HG02938 (cell line): ENCODE results near the gene LDLRAD3.

Source experiments
- ATAC-seq: cut with Tn5 transposase; IDR thresholded peaks from one replicate; pipeline ENCODE4 v1.9.1; 2021; ENCODE audit warnings: mild to moderate bottlenecking, moderate library complexity; ENCODE audit not compliant: unreplicated experiment

LDLRAD3 gene

DNA sequence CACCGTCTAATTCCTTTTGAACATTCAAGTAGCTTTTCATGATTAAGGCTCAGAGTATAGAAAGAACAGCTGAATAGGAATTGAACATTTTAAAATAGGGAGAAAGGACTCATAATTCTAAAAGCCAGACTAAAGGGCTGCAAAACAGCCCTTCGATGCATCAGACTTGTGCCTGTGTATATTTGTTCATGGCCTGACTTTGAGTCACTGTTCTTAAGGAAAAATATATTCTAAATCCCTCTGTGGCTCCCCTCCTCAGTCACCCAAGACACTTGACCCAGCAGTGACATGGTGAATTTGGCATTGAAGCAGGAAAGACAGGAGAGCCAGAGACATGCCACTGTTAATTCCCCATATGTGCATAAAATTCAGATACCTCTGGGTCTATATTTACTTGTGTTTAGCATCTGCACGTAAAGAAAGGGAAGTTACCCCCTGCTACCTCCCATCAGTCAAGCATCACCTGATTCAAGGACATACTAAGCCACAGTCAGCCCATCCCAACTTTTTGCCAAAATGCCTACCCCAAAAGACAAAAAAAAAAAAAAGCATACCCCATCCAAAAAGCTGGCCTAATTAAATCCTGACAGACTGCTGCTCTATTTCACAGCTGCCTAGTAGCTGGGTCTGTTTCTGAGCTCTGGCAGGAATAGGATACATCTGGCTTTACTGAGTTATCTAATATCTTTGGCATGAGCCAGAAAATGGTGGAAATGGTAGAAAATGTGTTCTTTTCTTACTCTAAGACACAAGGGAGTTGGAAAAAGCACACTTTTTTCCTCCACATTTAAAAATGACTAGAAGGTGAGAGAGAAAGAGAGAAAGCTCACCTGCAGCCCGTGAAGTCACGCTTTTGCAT is 251.9 kb downstream of the LDLRAD3 start:
- no peak for ATAC-seq

DNA sequence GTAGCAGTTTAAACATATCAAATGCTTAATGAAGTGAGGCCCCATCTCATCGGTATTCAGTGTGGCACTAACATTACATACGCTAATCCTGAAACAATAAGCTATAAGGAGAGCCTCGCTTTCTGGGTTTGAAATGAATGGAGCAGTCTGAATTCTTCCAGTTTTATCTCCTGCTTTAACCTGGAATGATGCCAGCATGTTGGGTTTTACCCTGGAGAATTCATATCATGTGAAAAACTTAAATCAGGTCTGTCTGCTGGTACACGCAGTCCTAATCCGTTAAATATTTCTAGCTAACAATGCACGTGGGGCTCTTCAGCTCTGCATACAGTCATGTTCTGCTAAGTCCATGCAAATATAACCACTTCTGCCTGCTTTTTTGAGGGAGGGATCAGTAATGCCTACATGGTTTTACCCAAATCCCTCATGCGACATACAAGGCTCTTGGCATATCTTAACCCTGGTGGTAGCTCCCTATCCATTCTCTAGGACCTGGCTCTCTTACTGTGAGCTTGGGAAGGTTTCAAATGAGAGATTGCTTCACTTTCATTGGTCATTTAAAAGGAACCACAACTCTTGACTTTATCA is 252.6 kb downstream of the LDLRAD3 start:
- no peak for ATAC-seq

DNA sequence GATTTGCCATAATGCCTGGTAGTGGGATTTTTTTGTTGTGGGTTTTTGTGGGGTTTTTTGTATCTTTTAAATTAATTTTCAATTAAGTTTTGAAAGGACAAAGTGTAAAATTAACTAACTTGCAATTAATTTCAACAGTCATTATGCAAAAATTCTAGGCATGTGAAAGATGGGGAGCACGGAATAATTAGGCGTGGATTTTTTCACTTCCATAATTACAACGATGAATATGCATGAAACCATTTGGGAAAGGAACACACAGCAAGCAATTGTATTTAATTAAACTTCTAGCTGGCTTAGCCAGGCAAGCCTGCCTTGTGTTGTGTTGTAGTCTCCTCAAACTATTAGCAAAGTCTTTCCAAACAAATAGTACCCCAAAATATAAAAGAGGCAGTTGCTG is 257.5 kb downstream of the LDLRAD3 start:
- no peak for ATAC-seq

DNA sequence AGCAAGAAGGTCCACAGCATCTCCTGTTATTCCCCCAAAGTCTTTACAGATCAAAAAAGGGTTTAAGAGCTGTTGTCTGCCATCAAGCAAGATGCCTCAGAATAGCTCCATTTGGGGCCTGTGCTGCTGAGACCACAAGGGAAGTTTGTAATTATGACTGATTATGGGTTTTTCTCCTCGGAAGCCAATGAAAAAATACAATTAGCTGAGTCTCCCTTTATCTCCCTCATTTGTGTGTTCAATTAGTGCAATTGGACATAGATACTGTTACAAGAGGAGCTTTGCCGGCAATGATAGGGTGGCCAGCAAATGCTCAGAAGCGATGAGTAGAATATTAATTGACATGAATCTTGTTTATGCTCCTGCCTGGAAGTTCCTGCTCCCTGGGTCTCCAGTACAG is 261.7 kb downstream of the LDLRAD3 start:
- no peak for ATAC-seq

DNA sequence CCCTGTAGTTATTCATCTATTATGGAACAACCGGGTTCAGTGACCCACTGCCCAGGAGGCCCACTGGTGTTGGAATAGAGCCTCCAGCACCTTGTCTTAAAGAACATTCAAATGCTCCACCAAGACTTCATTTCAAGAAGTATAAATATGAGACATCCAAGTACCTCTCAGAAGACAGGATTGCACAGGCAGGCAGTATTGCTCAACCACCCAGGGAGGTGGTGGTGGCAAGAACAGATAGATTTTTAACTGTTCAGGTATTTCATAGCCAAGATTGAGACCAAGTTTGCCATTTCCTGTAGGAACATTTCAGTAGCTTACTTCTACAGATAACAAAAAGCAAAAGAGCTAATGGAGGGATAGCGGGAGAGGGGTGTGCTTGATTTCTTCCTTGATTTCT is 266.7 kb downstream of the LDLRAD3 start:
- ATAC-seq, result no peak

DNA sequence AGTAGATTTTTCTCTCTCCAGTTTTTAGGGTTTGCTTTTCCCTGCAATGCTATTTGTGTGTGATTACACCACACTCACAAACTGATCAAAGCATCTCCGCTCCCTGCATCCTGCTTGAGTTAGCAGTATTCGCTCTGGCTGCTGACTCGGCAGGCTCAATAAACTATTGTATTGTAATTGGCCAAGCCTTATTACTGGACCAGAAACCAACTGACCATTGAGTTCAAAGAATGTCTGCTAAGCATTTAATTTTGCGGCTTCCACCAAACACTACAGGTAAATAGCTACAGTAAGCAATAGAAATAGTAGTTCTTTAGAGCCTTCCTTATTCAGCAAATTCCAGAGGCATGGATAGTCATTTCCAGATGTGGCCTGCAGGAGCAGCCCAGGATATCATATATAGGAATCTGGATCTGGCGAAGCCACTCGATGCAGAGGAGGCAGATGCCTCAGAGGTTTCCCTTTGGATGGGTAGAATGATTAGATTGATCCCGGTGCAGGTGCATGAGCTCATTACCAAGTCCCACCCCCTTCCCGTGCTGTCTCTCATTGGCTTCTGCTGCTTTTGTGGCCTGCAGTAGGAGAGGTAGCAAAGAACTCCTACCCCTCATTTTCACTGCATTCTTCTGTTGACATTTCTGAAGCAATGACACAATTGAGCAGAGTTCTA is 268.0 kb downstream of the LDLRAD3 start:
- ATAC-seq, result no peak

DNA sequence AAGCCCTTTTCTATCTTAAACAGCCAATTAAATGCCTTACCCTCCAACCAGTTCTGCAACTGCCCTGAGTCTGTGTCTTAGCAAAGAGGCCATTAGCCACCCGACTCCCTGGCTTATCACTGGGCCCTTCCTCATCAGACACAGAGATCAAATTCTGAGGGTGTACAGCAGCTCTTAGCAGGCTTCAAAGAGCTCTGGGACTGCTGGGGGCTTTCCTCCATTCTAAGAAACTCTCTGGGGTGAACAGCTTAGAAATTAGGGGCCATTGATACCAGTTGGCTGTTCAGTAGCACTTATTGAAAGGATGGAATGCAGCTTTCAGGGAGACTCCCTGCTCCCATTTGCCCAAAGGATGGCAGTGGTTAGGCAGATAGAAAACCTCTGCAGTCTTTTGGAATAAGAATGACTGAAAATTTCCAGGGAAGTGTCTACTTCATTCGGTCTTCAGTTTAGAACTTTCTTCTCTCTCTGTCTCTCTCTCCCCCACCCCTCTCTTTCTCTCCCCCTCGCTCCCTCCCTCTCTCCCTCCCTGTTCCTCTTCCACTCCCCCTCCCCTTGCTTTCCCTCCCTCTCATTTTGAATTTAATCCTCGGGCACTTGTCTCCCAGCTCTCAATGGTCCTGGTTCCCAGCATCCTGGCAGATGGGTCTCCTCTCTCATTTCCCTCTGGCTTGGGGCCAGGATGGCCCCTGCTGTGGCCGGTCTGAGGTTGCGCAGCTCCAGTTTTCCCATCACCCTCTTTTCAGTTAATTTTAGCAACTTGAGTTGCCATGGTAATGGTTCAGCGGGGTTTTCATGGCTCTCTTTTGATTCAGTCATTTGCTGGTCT is 268.9 kb downstream of the LDLRAD3 start:
- no peak for ATAC-seq

DNA sequence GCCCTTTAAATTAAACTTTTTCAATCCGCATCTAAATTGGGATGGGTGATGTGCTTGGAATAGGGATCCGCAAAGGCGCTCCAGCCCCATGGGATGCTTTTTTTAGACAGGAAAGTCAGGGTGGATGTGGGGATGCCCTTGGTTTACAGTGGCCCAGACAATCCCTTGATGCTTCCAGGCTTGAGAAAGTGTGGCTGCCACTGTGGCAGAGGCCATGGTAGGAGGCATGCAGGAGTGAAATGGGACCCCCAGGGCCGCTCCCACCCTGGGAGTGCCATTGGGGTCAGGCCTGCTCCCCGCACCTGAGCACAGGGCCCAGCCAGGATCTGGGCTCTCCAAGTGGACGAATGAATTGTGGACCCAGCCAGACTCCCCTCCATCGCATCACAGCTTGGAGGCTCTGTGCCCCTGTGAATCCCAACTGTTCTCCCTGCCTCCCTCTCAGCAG is 269.6 kb downstream of the LDLRAD3 start:
- no peak for ATAC-seq

DNA sequence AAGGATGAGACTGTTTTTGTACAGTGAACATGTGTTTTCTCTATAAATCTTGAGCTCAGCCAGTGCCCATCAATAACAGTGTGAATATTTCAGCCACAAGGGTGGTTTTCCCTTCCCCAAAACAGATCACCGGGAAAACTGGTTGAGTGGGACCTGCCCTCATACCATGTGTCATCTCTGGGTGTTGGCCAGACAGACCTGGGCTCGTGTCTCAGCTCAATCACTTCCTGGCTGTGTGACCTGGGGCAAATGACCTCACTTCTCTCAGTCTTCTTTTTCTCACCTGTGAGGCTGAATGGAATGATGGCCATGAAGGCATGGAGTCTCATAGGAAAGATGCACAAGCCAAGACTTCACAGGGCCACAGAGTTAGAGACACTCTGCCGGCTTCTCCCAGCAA is 270.6 kb downstream of the LDLRAD3 start:
- ATAC-seq, result no peak

DNA sequence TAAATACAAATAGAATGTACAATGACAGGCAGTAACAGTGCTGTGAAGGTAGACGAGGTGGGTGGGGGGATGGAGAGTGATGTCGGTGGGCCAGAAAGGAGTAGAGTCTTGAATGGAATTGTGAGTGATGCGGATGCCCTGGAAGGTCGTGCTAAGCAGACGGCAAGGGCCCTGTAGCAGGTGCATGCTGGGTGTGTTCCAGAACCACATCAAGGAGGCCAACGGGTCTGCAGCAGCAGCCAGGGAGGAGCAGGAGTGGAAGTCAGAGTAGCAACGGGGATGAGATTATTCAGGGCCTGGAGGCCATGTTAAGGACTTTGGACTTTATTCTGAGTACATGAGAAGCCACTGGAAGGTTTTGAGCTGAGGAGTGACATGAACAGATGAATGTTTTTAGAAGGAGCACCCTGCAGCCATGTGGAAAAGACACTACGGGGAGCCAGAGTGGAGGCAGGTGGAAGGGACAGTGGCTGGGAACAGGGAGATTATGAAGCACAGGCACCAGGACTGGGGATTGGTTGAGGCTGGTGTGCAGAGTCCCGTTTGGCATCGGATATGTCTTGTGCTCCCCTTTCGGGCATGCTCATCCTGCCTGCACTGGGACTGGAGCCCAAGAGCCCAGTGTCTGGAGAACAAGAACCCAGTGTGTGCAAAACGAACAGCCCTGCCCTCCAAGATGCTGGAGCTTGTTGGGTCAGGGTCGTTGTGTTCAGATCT is 271.3 kb downstream of the LDLRAD3 start:
- ATAC-seq, result no peak

DNA sequence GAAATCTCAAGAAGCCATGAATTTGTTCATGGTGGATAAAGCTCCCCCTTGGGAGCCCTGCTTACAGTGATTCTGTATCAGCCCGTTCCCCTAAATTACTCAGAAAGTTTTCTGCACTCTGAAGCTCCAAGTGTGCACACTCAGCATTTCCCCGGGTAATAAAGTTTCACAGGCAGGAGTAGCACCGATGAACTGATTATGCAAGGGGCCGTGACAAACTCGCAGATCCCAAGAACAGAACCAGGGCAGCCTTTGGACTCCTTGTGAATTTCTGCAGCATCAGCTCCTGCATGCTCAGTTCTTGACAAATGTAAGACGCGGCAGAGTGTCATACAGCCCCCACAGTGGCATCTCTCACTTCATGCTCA is 271.8 kb downstream of the LDLRAD3 start:
- no peak for ATAC-seq

DNA sequence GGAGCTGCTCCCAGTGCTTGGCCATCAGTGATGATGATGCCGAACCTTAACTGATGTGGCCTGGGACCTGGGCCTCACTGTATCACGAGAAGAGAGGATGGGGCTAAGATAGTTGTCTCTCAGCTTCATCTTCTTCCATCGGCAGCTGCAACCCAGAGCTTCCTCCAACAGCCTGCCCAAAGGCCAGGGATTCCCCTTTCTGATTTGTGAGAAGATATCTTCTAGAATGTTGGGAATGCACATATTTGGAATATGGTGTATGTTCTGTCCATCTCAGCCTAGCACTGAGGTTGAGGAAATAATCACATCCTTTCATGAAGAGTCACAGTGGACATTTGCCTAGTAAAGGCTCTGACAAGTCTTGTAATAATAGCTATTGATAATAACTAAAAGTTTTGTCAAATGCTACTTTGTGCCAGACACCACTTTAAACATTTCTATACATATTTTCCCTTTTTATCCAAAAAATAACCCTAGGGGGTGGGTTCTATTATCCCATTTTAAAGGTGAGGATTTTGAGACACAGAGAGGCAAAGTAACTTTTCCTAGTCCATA is 272.3 kb downstream of the LDLRAD3 start:
- no peak for ATAC-seq

DNA sequence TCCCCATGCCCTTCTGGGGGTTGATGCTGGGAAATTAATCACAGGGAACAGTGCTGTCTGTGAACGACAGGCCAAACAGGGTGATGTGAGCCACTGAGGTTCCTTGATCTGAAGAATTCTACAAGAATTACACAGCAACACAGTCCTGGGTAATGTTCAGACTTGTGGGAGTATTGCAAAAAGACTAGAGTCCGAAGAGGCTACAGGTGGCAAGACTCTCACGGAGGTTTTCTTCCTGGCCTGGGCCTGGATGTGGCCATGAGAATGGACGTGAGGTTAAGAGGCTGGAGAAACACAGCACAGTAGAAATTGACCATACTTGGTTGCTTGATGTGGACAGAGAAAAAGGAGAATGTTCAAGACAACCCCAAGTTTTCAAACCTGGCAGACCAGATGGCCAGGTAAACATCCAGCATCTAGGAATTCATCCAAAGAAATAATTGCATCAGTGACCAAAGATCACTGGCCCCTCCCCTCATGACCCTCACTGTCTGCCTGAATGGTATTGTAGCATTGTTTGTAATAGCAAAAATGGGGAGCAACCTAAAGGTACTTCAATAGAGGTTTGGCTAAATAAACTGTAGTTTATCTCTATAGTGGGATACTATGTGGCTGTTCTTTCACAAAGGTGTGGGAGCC is 274.5 kb downstream of the LDLRAD3 start:
- ATAC-seq, result no peak

DNA sequence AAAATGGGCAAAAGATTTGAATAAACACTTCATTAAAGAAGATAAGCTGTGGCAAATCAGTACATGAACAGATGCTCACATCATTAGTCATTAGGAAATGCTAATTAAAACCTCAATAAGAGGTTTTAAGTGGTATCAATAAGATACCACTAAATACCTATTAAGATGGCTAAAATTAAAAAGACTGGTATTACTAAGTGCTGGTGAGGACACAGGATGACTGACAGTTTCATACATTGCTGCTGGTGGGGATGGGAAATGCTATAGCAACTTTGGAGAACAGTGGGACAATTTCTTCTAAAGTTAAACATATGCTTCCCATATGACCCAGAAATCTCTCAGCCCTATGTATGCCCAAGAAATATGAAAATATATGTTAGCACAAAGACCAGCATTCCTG is 276.1 kb downstream of the LDLRAD3 start:
- ATAC-seq, result no peak

DNA sequence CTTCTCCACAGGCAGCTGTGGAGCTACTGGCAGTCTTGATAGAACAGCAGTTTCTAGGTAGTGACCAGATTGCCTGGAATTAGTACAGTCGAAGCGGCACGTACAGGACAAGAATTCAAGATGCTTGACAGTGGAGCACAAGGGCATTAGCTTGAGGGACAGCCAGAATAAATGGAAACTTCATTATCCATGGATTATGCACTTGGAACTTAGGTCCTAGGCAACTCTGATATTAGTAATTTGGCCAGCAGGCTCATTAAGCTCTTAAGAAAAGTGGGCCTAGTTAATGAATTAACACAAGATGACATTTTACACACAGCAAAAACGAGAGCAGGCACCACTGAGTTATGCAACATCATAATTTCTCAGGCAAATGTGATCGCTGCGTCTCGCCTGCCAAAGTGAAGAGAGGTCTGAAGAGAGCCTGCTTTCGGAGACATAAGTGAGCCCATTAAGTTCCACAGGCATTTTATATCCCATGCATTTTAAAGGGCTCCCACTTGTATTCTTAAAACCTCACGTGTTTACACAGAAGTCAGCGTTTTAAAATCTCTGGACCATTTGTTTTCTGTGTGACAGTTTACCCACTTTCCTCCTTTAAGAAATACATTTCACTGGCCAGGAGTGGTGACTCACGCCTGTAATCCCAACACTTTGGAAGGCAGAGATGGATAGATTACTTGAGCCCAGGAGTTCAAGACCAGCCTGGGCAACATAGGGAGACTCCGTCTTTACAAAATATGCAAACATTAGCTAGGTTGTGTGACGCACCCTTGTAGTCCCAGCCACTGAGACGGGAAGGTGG is 279.2 kb downstream of the LDLRAD3 start:
- no peak for ATAC-seq

DNA sequence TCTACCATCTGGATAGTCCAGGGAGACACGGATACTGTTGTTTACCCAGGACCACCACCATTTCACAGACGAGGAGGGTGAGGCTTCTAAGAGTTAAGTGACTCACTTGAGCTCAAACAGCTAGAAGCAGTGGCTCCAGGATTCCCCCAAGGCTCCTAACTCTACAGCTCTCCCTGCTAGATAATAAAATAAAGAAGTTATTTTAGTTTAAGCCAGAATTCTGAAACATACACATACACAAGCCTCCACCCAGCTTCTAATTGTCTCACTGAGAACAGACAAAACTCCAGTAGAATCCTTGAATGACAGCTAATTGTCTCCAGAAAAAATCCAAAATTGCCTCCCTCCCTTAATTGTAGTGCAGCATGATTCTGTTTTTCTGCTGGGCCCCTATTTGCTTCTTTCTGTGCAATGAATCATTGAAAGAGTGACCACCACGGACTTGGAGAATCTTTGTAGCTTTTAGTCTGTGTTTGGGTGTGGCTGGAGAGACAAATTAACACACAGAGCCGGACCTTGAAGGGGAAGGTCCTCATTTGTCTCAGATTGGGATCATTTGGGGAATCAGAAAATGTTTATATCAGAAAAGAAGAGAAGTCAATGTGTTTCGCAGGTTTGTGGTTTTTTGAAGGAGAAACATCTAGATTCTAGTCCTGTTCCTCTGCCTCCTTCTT is 280.5 kb downstream of the LDLRAD3 start:
- no peak for ATAC-seq

DNA sequence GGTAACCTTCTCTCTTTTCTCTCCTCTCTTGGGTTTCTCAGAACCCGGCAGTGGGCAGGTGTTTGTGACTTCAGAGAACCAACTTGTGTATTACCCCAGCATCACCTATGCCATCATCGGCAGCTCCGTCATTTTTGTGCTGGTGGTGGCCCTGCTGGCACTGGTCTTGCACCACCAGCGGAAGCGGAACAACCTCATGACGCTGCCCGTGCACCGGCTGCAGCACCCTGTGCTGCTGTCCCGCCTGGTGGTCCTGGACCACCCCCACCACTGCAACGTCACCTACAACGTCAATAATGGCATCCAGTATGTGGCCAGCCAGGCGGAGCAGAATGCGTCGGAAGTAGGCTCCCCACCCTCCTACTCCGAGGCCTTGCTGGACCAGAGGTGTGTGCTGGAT is 283.2 kb downstream of the LDLRAD3 start:
- no peak for ATAC-seq

DNA sequence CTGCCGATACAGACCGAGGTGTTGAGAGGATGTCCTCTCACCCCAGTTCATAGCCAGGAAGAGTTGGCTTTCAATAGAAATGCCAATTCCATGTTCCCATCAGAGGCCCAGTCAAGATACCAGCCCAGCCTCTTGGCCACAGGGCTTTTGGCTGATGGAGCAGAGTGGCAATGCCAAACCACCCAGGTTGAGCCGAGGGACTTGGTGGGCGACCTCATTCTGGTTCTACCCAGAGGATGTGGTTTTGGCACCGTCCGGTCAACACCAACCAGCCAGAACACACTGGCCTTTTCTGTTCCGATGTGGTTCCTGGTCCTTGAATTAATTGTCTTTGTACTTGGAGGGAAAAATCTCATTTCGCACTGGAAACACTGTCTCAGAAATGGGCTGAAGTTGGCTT is 284.8 kb downstream of the LDLRAD3 start:
- ATAC-seq, result no peak
